NCI-H2171 (cell line): ENCODE data around the gene MYOM3.
A peak's percentile ranks its signal among the peaks of the same experiment; 100 is the strongest.

ENCODE experiments used
- DNase-seq: peaks from one replicate; lab custom pipeline; 2025; lab: John Stamatoyannopoulos, UW

The MYOM3 gene

GRCh38 chr1:24114753-24115152 lies 2.8 kb upstream of the MYOM3 start:
- DNase-seq: no peak

- no peak for DNase-seq
These were observed 1.7 kb upstream of the MYOM3 start for GRCh38 chr1:24113641-24114033.

GRCh38 chr1:24111262-24111995 lies 506 bp downstream of the MYOM3 start:
- no peak for DNase-seq

GRCh38 chr1:24110642-24111261 lies 1.2 kb downstream of the MYOM3 start:
- DNase-seq: no peak

GRCh38 chr1:24109686-24110475 lies 2.1 kb downstream of the MYOM3 start:
- DNase-seq: no peak

- no peak for DNase-seq
These were observed 2.8 kb downstream of the MYOM3 start for GRCh38 chr1:24109166-24109483.

- no peak for DNase-seq
These were observed 3.4 kb downstream of the MYOM3 start for GRCh38 chr1:24108334-24109165.

- DNase-seq: no peak
These were observed 4.3 kb downstream of the MYOM3 start for GRCh38 chr1:24107462-24108138.

- DNase-seq: no peak
These were observed 6.4 kb downstream of the MYOM3 start for GRCh38 chr1:24105368-24106160.

GRCh38 chr1:24104854-24105253 lies 7.1 kb downstream of the MYOM3 start:
- no peak for DNase-seq

- no peak for DNase-seq
These were observed 8.1 kb downstream of the MYOM3 start for GRCh38 chr1:24103879-24104278.

- no peak for DNase-seq
These were observed 8.5 kb downstream of the MYOM3 start for GRCh38 chr1:24103408-24103807.

- DNase-seq: no peak
These were observed 9.0 kb downstream of the MYOM3 start for GRCh38 chr1:24102961-24103360.

GRCh38 chr1:24101796-24102586 lies 9.9 kb downstream of the MYOM3 start:
- no peak for DNase-seq

- DNase-seq: peak; percentile 63
These were observed 10.8 kb downstream of the MYOM3 start for GRCh38 chr1:24100945-24101737.

- DNase-seq: no peak
These were observed 12.8 kb downstream of the MYOM3 start for GRCh38 chr1:24098943-24099638.

GRCh38 chr1:24098102-24098501 lies 13.8 kb downstream of the MYOM3 start:
- DNase-seq: no peak

- DNase-seq: no peak
These were observed 14.3 kb downstream of the MYOM3 start for GRCh38 chr1:24097663-24098062.

- no peak for DNase-seq
These were observed 15.2 kb downstream of the MYOM3 start for GRCh38 chr1:24096739-24097103.
